ENCODE results near the gene ZDHHC14.

DNA sequence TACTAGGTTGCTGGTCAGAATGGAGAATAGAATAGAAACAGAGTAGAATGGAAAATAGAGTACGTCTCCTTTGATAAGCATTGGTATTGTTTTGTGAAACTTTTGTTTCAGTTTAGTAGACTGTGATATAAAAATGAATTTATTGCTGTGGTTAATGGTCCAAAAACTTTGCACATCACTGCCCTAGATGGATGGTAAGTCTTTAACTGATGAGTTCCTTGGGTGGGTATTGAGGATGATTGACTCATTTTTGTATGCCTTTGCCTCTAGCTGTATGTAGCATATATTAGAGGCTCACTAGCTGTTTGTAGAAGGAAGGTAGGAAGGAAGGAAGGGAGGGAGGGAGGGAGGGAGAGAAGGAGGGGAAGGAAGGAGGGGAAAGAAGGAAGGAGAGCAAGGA lies 48.3 kb downstream of the ZDHHC14 start:
- TF ChIP-seq KDM1A (IDR thresholded peaks at IDR 0.05; ENCODE audit: low read depth) (no peak), BCL3 (IDR thresholded peaks at IDR 0.05) (no peak), POLR2AphosphoS2 (conservative IDR thresholded peaks at IDR 0.05; ENCODE audit: low read length) (no peak), POLR2A (IDR thresholded peaks at IDR 0.05; ENCODE audit: low read length) (no peak), USF2 (IDR thresholded peaks at IDR 0.05) (no peak)
- TF ChIP-seq, protein P1, sequence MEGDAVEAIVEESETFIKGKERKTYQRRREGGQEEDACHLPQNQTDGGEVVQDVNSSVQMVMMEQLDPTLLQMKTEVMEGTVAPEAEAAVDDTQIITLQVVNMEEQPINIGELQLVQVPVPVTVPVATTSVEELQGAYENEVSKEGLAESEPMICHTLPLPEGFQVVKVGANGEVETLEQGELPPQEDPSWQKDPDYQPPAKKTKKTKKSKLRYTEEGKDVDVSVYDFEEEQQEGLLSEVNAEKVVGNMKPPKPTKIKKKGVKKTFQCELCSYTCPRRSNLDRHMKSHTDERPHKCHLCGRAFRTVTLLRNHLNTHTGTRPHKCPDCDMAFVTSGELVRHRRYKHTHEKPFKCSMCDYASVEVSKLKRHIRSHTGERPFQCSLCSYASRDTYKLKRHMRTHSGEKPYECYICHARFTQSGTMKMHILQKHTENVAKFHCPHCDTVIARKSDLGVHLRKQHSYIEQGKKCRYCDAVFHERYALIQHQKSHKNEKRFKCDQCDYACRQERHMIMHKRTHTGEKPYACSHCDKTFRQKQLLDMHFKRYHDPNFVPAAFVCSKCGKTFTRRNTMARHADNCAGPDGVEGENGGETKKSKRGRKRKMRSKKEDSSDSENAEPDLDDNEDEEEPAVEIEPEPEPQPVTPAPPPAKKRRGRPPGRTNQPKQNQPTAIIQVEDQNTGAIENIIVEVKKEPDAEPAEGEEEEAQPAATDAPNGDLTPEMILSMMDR (IDR thresholded peaks at IDR 0.05) = no peak

All from A549 (cell line).